ENCODE data around the gene ANXA11.
"Not testable (repeated sequence)": the region's sequence is repeated elsewhere in the genome, so short reads cannot be mapped to it uniquely, and the experiment has no call there.

Gene ANXA11

GRCh38 chr10:80152820-80153219 is 52.5 kb downstream of the ANXA11 start:
- no peaks in the 10 kb centered on the region for H3K4me1 ChIP-seq (ENCODE audit: insufficient read depth, low read length)
- no peaks in the 10 kb centered on the region for H3K27me3 ChIP-seq (ENCODE audit: insufficient read depth, low read length)
- H3K9me3 ChIP-seq (ENCODE audit: insufficient read depth, low read depth, low read length), result no peaks in the 10 kb centered on the region
- H3K27ac ChIP-seq (ENCODE audit: low read depth, low read length), result no peak overlapping the region
- 95% methylated on average over 6 of the region's 6 CpGs for WGBS
- H3K9ac ChIP-seq (ENCODE audit: low read depth, low read length), result no peak overlapping the region
- peaks cover 32% of the 10 kb centered on the region for H3K36me3 ChIP-seq (ENCODE audit: insufficient read depth, low read length)
- no peak overlapping the region for H3K4me3 ChIP-seq (ENCODE audit: low read length)

DNA sequence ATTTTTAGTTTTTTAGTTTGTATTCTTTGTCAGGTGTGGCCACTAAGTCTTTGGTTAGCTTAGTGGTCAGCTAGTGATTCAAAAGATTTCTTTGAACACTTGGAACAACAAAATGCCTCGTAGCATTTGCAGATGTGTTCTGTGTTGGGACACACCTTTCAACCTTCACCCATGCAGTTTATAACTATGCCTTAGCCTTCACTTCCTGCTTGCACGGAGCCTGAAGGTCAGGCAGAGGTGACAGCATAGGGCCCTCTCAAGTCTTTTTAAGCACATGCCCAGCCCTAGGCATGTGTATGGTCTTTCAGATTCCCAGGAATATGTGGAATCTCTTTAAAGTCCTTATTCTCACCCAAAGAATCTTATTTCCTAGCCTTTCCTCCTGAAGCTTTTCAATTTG is 55.2 kb downstream of the ANXA11 start:
- H3K9ac ChIP-seq (ENCODE audit: low read depth, low read length), result no peak overlapping the region
- no peak overlapping the region for H3K27ac ChIP-seq (ENCODE audit: low read depth, low read length)
- no peaks in the 10 kb centered on the region for H3K4me1 ChIP-seq (ENCODE audit: insufficient read depth, low read length)
- H3K9me3 ChIP-seq (ENCODE audit: insufficient read depth, low read depth, low read length), result no peaks in the 10 kb centered on the region
- H3K27me3 ChIP-seq (ENCODE audit: insufficient read depth, low read length), result no peaks in the 10 kb centered on the region
- 50% methylated on average over 2 of the region's 2 CpGs for WGBS
- peaks cover 15% of the 10 kb centered on the region for H3K36me3 ChIP-seq (ENCODE audit: insufficient read depth, low read length)
- no peak overlapping the region for H3K4me3 ChIP-seq (ENCODE audit: low read length)

GRCh38 chr10:80149123-80149522 is 56.2 kb downstream of the ANXA11 start:
- WGBS, result 92% methylated on average over 2 of the region's 2 CpGs
- H3K36me3 ChIP-seq (ENCODE audit: insufficient read depth, low read length), result peaks cover 6% of the 10 kb centered on the region; the same call in 1 of the 2 replicates

DNA sequence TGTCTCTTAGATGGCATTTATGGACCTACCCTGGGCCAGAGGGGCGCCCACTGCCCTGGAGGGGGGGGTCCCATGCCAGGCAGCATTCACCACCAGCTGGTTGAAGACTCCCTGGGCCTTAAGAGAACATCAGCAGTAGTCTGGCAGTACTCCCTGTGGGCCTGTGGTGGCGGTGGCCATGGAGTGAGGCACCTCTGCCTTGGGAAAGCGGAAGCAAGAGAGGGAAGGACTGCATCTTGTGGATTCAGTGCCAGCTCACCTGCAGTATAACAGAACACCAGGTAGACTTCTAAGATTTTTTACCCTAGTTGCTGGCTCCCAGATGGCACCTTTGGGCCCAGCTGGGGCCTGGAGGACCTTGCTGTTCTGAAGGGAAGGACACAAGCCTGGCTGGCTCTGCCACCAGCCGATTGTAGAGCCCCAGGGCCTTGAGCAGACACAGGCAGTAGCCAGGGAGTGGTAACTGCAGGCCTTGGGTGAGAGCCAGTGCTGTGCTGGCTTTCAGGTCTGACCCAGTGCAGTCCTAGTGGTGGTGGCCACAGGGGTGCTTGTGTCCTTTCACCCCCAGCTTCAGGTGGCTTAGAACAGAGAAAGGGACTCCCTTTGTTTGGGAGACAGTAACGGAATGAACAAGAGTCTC is 57.1 kb downstream of the ANXA11 start:
- no peaks in the 10 kb centered on the region for H3K4me1 ChIP-seq (ENCODE audit: insufficient read depth, low read length)
- 72% methylated on average over 5 of the region's 5 CpGs for WGBS
- no peak overlapping the region for H3K4me3 ChIP-seq (ENCODE audit: low read length)
- no peaks in the 10 kb centered on the region for H3K9me3 ChIP-seq (ENCODE audit: insufficient read depth, low read depth, low read length)
- no peak overlapping the region for H3K9ac ChIP-seq (ENCODE audit: low read depth, low read length)
- peaks cover 4% of the 10 kb centered on the region for H3K27me3 ChIP-seq (ENCODE audit: insufficient read depth, low read length)
- 0 out of 2 replicates have a peak, but pooled peaks cover under 1% of the 10 kb centered on the region for H3K36me3 ChIP-seq (ENCODE audit: insufficient read depth, low read length)
- no peak overlapping the region for H3K27ac ChIP-seq (ENCODE audit: low read depth, low read length)

More at GRCh38 chr10:80149123-80149522, 56.2 kb downstream of the ANXA11 start:
- Histone ChIP-seq H3K4me1 (ENCODE audit: insufficient read depth, low read length) (no peaks in the 10 kb centered on the region), H3K9me3 (ENCODE audit: insufficient read depth, low read depth, low read length) (no peaks in the 10 kb centered on the region), H3K27me3 (ENCODE audit: insufficient read depth, low read length) (peaks cover under 1% of the 10 kb centered on the region), H3K27ac (ENCODE audit: low read depth, low read length) (no peak overlapping the region), H3K4me3 (ENCODE audit: low read length) (no peak overlapping the region), H3K9ac (ENCODE audit: low read depth, low read length) (no peak overlapping the region)

DNA sequence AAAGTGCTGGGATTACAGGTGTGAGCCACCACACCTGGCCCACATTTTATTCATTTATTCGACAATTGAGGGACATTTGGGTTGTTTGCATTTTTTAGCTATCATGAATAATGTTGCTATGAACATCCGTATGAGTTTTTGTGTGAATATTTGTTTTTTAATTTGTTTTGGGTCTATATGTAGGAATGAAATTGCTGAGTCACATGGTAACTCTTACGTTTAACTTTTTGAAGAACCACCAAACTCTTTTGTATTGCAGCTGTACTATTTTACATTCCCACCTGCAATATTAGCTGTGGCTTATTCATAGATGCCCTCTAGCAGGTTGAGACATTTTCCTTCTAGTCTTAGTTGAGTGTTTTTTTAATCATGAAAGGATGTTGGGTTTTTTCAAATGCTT is 58.4 kb downstream of the ANXA11 start:
- Histone ChIP-seq H3K4me1 (ENCODE audit: insufficient read depth, low read length) (no peaks in the 10 kb centered on the region), H3K27me3 (ENCODE audit: insufficient read depth, low read length) (peaks cover 4% of the 10 kb centered on the region), H3K4me3 (ENCODE audit: low read length) (no peak overlapping the region), H3K9ac (ENCODE audit: low read depth, low read length) (no peak overlapping the region), H3K9me3 (ENCODE audit: insufficient read depth, low read depth, low read length) (no peaks in the 10 kb centered on the region), H3K36me3 (ENCODE audit: insufficient read depth, low read length) (no peaks in the 10 kb centered on the region), H3K27ac (ENCODE audit: low read depth, low read length) (no peak overlapping the region)
- 88% methylated on average over 3 of the region's 3 CpGs for WGBS

DNA sequence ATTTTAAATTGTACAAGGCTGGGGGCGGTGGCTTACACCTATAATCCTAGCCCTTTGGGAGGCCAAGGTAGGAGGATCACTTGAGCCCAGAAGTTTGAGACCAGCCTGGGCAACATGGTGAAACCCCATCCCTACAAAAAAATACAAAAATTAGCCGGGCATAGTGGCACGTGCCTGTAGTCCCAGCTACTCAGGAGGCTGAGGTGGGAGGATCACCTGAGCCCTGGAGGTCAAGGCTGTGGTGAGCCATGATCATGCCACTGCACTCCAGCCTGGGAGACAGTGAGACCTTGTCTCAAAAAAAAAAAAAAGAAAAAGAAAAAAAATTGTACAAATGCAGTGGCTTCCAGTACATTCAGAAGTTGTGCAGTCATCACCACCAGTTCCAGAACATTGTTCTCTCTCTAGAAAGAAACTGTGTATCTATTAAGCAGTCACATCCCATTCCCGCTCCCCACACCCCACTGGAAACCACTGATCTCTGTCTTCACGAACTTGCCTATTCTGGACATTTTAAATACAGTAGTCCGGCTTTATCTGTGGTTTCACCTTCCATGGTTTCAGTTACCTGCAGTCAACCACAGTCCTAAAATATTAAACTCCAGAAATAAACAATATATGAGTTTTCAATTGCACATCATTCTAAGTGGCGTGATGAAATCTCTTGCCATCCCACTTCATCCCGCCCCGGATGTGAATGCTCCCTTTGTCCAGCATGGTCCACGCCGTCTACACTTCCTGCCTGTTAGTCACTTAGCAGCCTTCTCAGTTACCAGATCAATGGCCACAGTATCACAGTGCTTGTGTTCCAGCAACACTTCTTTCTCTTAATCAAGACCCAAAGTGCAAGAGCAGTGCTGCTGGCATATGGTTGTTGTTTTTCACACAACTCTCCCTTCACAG is 59.7 kb downstream of the ANXA11 start:
- not testable (repeated sequence) for H3K27ac ChIP-seq (ENCODE audit: low read depth, low read length); H3K9ac ChIP-seq (ENCODE audit: low read depth, low read length); H3K36me3 ChIP-seq (ENCODE audit: insufficient read depth, low read length); H3K4me3 ChIP-seq (ENCODE audit: low read length); H3K9me3 ChIP-seq (ENCODE audit: insufficient read depth, low read depth, low read length); H3K4me1 ChIP-seq (ENCODE audit: insufficient read depth, low read length); H3K27me3 ChIP-seq (ENCODE audit: insufficient read depth, low read length)
- WGBS, result 92% methylated on average over 11 of the region's 11 CpGs

DNA sequence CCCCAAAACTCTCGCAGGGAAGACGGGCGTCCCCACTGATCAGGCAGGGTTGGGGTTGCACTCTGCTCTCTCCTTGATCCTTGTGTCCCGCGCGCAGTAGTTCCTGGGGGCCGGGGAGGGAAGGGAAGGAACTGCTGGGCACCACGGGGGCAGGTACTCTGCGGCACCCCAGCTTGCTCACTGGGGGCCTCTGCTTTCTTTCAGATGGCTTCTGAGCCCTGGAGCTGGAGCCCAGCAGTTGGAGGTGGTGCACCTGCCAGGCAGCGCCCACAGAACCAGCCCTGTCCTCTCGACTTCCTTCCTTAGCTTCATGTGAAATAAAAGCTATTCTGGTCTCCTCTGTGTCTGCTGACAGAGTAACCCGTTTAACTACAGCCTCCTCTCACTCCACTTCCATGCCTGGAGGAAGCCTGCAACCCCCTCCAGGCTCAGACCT is 60.6 kb downstream of the ANXA11 start:
- no peak overlapping the region for H3K27ac ChIP-seq (ENCODE audit: low read depth, low read length)
- H3K9me3 ChIP-seq (ENCODE audit: insufficient read depth, low read depth, low read length), result no peaks in the 10 kb centered on the region
- no peak overlapping the region for H3K9ac ChIP-seq (ENCODE audit: low read depth, low read length)
- H3K36me3 ChIP-seq (ENCODE audit: insufficient read depth, low read length), result no peaks in the 10 kb centered on the region
- no peaks in the 10 kb centered on the region for H3K4me1 ChIP-seq (ENCODE audit: insufficient read depth, low read length)
- no peak overlapping the region for H3K4me3 ChIP-seq (ENCODE audit: low read length)
- H3K27me3 ChIP-seq (ENCODE audit: insufficient read depth, low read length), result peaks cover 4% of the 10 kb centered on the region
- 76% methylated on average over 12 of the region's 12 CpGs for WGBS

- WGBS, result 63% methylated on average over 28 of the region's 28 CpGs
- no peak overlapping the region for H3K27ac ChIP-seq (ENCODE audit: low read depth, low read length)
- no peaks in the 10 kb centered on the region for H3K9me3 ChIP-seq (ENCODE audit: insufficient read depth, low read depth, low read length)
- no peaks in the 10 kb centered on the region for H3K36me3 ChIP-seq (ENCODE audit: insufficient read depth, low read length)
- H3K4me3 ChIP-seq (ENCODE audit: low read length), result no peak overlapping the region; the same call in 1 of the 2 replicates
- H3K9ac ChIP-seq (ENCODE audit: low read depth, low read length), result no peak overlapping the region
- no peaks in the 10 kb centered on the region for H3K4me1 ChIP-seq (ENCODE audit: insufficient read depth, low read length)
- peaks cover 4% of the 10 kb centered on the region for H3K27me3 ChIP-seq (ENCODE audit: insufficient read depth, low read length)
Measured at GRCh38 chr10:80144067-80144695, 61.2 kb downstream of the ANXA11 start.

DNA sequence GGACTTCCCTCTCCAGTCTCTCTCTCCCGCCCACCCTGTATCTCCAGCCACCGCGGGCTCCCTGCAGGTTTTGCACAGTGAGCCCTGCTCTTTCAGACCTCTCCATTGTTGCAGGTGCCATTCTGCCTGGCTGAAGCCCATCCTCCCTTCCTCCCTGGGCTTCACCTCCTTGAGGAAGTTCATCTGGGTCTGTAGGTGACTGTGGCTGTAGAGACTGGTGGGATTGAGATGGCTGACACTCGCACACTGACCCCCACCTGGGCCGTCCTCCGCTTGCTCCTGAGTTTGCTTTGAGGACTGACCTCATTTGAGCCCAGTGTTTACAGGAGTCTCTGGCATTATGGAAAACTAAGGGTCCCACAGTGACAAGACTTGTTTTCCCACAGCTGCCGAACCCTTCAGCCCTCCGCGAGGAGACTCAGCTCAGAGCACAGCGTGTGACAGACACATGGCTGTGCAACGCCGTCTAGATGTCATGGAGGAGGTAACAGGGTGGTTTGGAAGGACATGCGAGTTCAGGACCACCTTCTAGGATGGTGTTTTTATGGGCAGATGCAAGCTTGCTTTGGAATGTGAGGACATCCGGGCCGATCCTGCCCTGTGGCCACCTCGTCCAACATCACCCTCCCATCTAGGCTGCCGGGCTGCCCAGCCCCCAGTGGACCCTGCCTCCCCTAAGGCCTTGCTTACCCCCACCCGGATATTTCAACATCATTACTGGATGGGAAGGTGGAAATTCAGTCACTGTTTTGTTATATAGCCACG is 63.5 kb downstream of the ANXA11 start:
- H3K4me3 ChIP-seq (ENCODE audit: low read length), result no peak overlapping the region
- H3K27ac ChIP-seq (ENCODE audit: low read depth, low read length), result no peak overlapping the region
- H3K9ac ChIP-seq (ENCODE audit: low read depth, low read length), result no peak overlapping the region
- H3K9me3 ChIP-seq (ENCODE audit: insufficient read depth, low read depth, low read length), result no peaks in the 10 kb centered on the region
- H3K36me3 ChIP-seq (ENCODE audit: insufficient read depth, low read length), result no peaks in the 10 kb centered on the region
- H3K4me1 ChIP-seq (ENCODE audit: insufficient read depth, low read length), result no peaks in the 10 kb centered on the region
- H3K27me3 ChIP-seq (ENCODE audit: insufficient read depth, low read length), result peaks cover 4% of the 10 kb centered on the region
- 90% methylated on average over 17 of the region's 19 CpGs for WGBS

- WGBS, result 92% methylated on average over 7 of the region's 7 CpGs
- Histone ChIP-seq H3K36me3 (ENCODE audit: insufficient read depth, low read length) (no peaks in the 10 kb centered on the region), H3K27me3 (ENCODE audit: insufficient read depth, low read length) (peaks cover 4% of the 10 kb centered on the region), H3K27ac (ENCODE audit: low read depth, low read length) (no peak overlapping the region), H3K9me3 (ENCODE audit: insufficient read depth, low read depth, low read length) (no peaks in the 10 kb centered on the region), H3K4me3 (ENCODE audit: low read length) (no peak overlapping the region), H3K9ac (ENCODE audit: low read depth, low read length) (no peak overlapping the region), H3K4me1 (ENCODE audit: insufficient read depth, low read length) (no peaks in the 10 kb centered on the region)
Measured at GRCh38 chr10:80140251-80140650, 65.1 kb downstream of the ANXA11 start.

All from HUES64 (cell line).